ENCODE measurements around the gene CIDEB. TPM values are rescaled to one million over a fixed set of nuclear protein-coding genes. Genes with fewer than 3 reads are reported as not detected.
A peak's percentile ranks its signal among the peaks of the same experiment; 100 is the strongest.

Gene CIDEB
- total and polyA plus RNA-seq, 9 of the 15 experiments (the other 6 are each of a cell fraction or from before 2014, with no cell fraction given): 0.03 to 0.35 (median 0.09) TPM; not detected in 3

DNA sequence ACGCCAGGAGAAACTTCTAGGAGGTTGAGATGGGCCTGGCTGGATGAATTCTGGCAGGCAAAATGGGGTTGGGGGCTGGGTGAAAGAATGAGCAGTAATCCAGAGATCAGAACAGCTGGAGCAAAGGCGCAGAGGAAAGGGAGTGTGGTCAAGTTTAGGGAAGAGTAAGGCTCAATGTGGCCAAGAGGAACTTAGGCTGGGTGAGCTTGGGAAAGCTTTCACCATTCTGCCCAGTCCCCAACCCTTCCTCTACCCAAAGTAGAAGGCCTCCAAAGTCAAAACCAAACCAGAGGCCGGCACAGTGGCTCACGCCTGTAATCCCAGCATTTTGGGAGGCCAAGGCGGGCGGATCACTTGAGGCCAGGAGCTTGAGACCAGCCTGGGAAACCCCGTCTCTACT lies 26.1 kb downstream of the CIDEB start:
- DNase-seq (ENCODE audit: extremely low read depth in 1 of 4, low spot score in 3 of 4): no peak
- Histone ChIP-seq H3K9me1 (ENCODE audit: control insufficient read depth, insufficient read depth, low read length) (no peaks in the 10 kb centered on the region), H3K36me3 (ENCODE audit: control insufficient read depth, insufficient read depth, low read length) (no peaks in the 10 kb centered on the region), H3K4me1 (replicated peaks in 1 of 2; ENCODE audit: control insufficient read depth in 2 of 2, insufficient read depth in 2 of 2, low read length in 2 of 2) (peaks cover 0 to 3% of the 10 kb centered on the region in 2 experiments; a peak in 2 of 5 replicates), H3K4me3 (no peak overlapping the region), H3K9ac (ENCODE audit: insufficient read depth in 1 of 2, low read depth in 2 of 2, low read length in 2 of 2) (no peak overlapping the region), H2AFZ (ENCODE audit: low read depth, low read length) (no peak overlapping the region), H3K4me2 (ENCODE audit: insufficient read depth, low read length) (no peak overlapping the region), H3K79me2 (ENCODE audit: control insufficient read depth, insufficient read depth, low read length) (no peaks in the 10 kb centered on the region), H3K27ac (ENCODE audit: extremely low read depth, low read depth, low read length) (no peak overlapping the region), H3K9me3 (replicated peaks; ENCODE audit: control insufficient read depth, insufficient read depth, low read depth, low read length) (no peaks in the 10 kb centered on the region), H4K20me1 (replicated peaks; ENCODE audit: control insufficient read depth, insufficient read depth, low read length) (no peaks in the 10 kb centered on the region), H3K27me3 (ENCODE audit: control insufficient read depth in 2 of 2, insufficient read depth in 2 of 2, low read length in 2 of 2) (no peaks in the 10 kb centered on the region)
- ChIA-PET CTCF (ENCODE audit: low intra/inter-chr PET ratio) (no interaction called here), POLR2A (interaction anchor here (1.1 to 2.2 kb wide), 2 partner anchors 8 to 10 kb away, joined by 3 to 7 read pairs; partner anchors contain the start of gene RABGGTA)
- no peak for FAIRE-seq
- no peak for ATAC-seq
- no peak for TF ChIP-seq ZNF232 (CRISPR knock-in tag; IDR thresholded peaks at IDR 0.05)
- no peak for TF ChIP-seq CBFB (CRISPR knock-in tag; IDR thresholded peaks at IDR 0.05)
- in situ Hi-C loops (cut with MboI): no loop called here
- BruUV-seq (replicated peaks): no TSS peak
- 74% methylated on average over 5 of the region's 7 CpGs for WGBS (ENCODE audit: insufficient coverage, low coverage, missing lambda C conversion rate)
- intact Hi-C loops (cut with micrococcal nuclease): no loop called here

- Histone ChIP-seq H3K4me1 (replicated peaks in 1 of 2; ENCODE audit: control insufficient read depth in 2 of 2, insufficient read depth in 2 of 2, low read length in 2 of 2) (peaks cover 0 to 3% of the 10 kb centered on the region in 2 experiments; a peak in 2 of 5 replicates), H3K36me3 (ENCODE audit: control insufficient read depth, insufficient read depth, low read length) (no peaks in the 10 kb centered on the region), H3K4me3 (no peak overlapping the region), H3K9ac (ENCODE audit: insufficient read depth in 1 of 2, low read depth in 2 of 2, low read length in 2 of 2) (peak overlapping the region in 1 of 2 experiments; percentile 20; a peak in 1 of 4 replicates), H3K79me2 (ENCODE audit: control insufficient read depth, insufficient read depth, low read length) (no peaks in the 10 kb centered on the region), H4K20me1 (replicated peaks; ENCODE audit: control insufficient read depth, insufficient read depth, low read length) (no peaks in the 10 kb centered on the region), H2AFZ (ENCODE audit: low read depth, low read length) (no peak overlapping the region), H3K9me3 (replicated peaks; ENCODE audit: control insufficient read depth, insufficient read depth, low read depth, low read length) (no peaks in the 10 kb centered on the region), H3K4me2 (ENCODE audit: insufficient read depth, low read length) (no peak overlapping the region), H3K27ac (ENCODE audit: extremely low read depth, low read depth, low read length) (no peak overlapping the region), H3K9me1 (ENCODE audit: control insufficient read depth, insufficient read depth, low read length) (no peaks in the 10 kb centered on the region), H3K27me3 (ENCODE audit: control insufficient read depth in 2 of 2, insufficient read depth in 2 of 2, low read length in 2 of 2) (no peaks in the 10 kb centered on the region)
- POLR2A ChIA-PET: interaction anchor here (0.6 to 2.2 kb wide), 4 partner anchors 9 to 994 kb away, joined by 3 to 7 read pairs (median 3); partner anchors contain the start of gene RABGGTA
- intact Hi-C loops (cut with micrococcal nuclease) (no loop called here), in situ Hi-C loops (cut with MboI) (no loop called here)
- ATAC-seq: no peak
- 66% methylated on average over 3 of the region's 6 CpGs for WGBS (ENCODE audit: insufficient coverage, low coverage, missing lambda C conversion rate)
- no TSS peak for BruUV-seq (replicated peaks)
- no peak for FAIRE-seq
- CTCF ChIA-PET (ENCODE audit: low intra/inter-chr PET ratio): no interaction called here
- DNase-seq (ENCODE audit: extremely low read depth in 1 of 4, low spot score in 3 of 4): no peak
- TF ChIP-seq GTF2E2 (tag; IDR thresholded peaks at IDR 0.05): no peak
- TF ChIP-seq ESRRB (CRISPR knock-in tag; IDR thresholded peaks at IDR 0.05; ENCODE audit: borderline replicate concordance): no peak
- TF ChIP-seq SMAD4 (CRISPR knock-in tag; conservative IDR thresholded peaks at IDR 0.05): no peak
- TF ChIP-seq ZNF274 (IDR thresholded peaks at IDR 0.05; ENCODE audit: borderline replicate concordance, low read depth, low read length): no peak
- TF ChIP-seq LARP7 (IDR thresholded peaks at IDR 0.05): no peak
- TF ChIP-seq SNAPC5 (CRISPR knock-in tag; IDR thresholded peaks at IDR 0.05): no peak
- TF ChIP-seq, protein P1, sequence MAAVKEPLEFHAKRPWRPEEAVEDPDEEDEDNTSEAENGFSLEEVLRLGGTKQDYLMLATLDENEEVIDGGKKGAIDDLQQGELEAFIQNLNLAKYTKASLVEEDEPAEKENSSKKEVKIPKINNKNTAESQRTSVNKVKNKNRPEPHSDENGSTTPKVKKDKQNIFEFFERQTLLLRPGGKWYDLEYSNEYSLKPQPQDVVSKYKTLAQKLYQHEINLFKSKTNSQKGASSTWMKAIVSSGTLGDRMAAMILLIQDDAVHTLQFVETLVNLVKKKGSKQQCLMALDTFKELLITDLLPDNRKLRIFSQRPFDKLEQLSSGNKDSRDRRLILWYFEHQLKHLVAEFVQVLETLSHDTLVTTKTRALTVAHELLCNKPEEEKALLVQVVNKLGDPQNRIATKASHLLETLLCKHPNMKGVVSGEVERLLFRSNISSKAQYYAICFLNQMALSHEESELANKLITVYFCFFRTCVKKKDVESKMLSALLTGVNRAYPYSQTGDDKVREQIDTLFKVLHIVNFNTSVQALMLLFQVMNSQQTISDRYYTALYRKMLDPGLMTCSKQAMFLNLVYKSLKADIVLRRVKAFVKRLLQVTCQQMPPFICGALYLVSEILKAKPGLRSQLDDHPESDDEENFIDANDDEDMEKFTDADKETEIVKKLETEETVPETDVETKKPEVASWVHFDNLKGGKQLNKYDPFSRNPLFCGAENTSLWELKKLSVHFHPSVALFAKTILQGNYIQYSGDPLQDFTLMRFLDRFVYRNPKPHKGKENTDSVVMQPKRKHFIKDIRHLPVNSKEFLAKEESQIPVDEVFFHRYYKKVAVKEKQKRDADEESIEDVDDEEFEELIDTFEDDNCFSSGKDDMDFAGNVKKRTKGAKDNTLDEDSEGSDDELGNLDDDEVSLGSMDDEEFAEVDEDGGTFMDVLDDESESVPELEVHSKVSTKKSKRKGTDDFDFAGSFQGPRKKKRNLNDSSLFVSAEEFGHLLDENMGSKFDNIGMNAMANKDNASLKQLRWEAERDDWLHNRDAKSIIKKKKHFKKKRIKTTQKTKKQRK (IDR thresholded peaks at IDR 0.05; ENCODE audit: borderline replicate concordance, low read depth, low read length): no peak
Measured at GRCh38 chr14:24280797-24281460, 26.8 kb downstream of the CIDEB start.

Measured in K562 (cell line).